Osteoblast (primary cell): ENCODE results near the gene NSD2. TPM values are rescaled to one million over a fixed set of nuclear protein-coding genes. Genes with fewer than 3 reads are reported as not detected.

Experiments
- DNase-seq: peaks from one replicate; pipeline ENCODE4 v3.0.0; 2011; ENCODE audit warnings: low spot score, mixed read lengths; ENCODE audit not compliant: insufficient read length; ENCODE audit errors: missing footprints
- H2AFZ ChIP-seq: 2 replicates; pipeline ENCODE4 v1.6.0; 2011; ENCODE audit warnings: mild to moderate bottlenecking, low read length
- H3K27ac ChIP-seq: 2 replicates; pipeline ENCODE4 v1.5.1; 2011; ENCODE audit warnings: mild to moderate bottlenecking, low read depth, low read length, moderate library complexity
- H3K27me3 ChIP-seq: 2 replicates; pipeline ENCODE4 v1.6.0; 2012; ENCODE audit warnings: mild to moderate bottlenecking, control low read depth, inconsistent platforms, low read length, moderate library complexity; ENCODE audit not compliant: insufficient read depth
- H3K36me3 ChIP-seq: 2 replicates; pipeline ENCODE4 v1.5.1; 2011; ENCODE audit warnings: mild to moderate bottlenecking, low read length, control low read depth, moderate library complexity; ENCODE audit not compliant: insufficient read depth
- H3K4me1 ChIP-seq: 2 replicates; pipeline ENCODE4 v1.5.1; 2011; ENCODE audit warnings: mild to moderate bottlenecking, low read length, control low read depth, moderate library complexity; ENCODE audit not compliant: insufficient read depth
- H3K4me2 ChIP-seq: 2 replicates; pipeline ENCODE4 v1.6.0; 2011; ENCODE audit warnings: mild to moderate bottlenecking, low read length; ENCODE audit not compliant: insufficient read depth
- H3K4me3 ChIP-seq: fragments of 200-600 bp; sonication (generic); 3 replicates; pipeline ENCODE4 v1.5.1; 2012; ENCODE audit warnings: mild to moderate bottlenecking, low read length, inconsistent platforms; ENCODE audit not compliant: insufficient read depth
- H3K79me2 ChIP-seq: 2 replicates; pipeline ENCODE4 v1.6.0; 2012; ENCODE audit warnings: mild to moderate bottlenecking, low read length, control low read depth, inconsistent platforms; ENCODE audit not compliant: insufficient read depth
- H3K9me3 ChIP-seq: 2 replicates; pipeline ENCODE4 v1.5.1; 2011; ENCODE audit warnings: low read depth, low read length, control low read depth
- H4K20me1 ChIP-seq: 2 replicates; pipeline ENCODE4 v1.6.0; 2012; ENCODE audit warnings: mild to moderate bottlenecking, low read length, control low read depth; ENCODE audit not compliant: insufficient read depth
- CTCF ChIP-seq: IDR thresholded peaks from 2 replicates; pipeline ENCODE4 v1.5.1; 2011; ENCODE audit warnings: mild to moderate bottlenecking, low read depth, low read length, moderate library complexity; ENCODE audit errors: extremely low read depth
- total RNA-seq: library from RNA; depleted of rRNA; stranded (reverse); fragments of >200 nt; gene quantifications from 2 replicates; pipeline ENCODE4 v1.2.3, GENCODE V29; 2012

The NSD2 gene
- total RNA-seq, 1 donor: 58.6 TPM

DNA sequence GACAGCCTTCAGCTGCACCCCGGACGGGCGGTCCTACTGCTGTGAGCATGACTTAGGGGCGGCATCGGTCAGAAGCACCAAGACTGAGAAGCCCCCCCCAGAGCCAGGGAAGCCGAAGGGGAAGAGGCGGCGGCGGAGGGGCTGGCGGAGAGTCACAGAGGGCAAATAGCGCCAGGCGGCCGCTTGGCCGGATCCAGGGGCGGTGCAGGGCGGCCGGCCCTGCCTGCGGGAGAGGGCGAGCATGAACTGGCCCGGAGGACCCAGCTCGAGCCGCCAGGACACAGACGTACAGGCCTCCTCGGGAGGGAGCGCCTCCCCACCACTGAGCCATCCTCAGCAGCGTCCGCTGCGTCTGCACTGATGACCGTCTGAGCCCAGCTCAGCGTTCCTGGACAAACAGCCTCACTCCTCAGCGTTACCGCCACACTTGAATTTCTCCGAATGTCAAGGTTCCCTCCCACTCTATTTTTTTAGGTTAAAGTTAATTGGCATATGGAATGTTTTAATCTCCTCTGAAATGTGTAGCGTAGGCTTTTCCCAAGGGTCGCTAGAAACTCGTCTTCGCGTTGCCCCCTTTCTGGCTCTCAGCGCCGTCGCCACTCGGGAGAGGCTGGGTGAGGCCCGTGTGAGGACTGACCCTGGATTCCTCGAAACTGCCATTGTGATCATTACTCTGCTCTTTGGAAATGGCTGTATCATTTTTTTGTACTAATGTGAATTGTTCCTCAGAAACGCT lies 107.7 kb downstream of the NSD2 start:
- Histone ChIP-seq H3K36me3 (peaks cover 90% of the 10 kb centered on the region), H3K27ac (no peak overlapping the region), H3K79me2 (peaks cover under 1% of the 10 kb centered on the region), H3K4me3 (no peak overlapping the region), H4K20me1 (peaks cover 5% of the 10 kb centered on the region), H3K27me3 (no peaks in the 10 kb centered on the region), H3K4me2 (no peak overlapping the region), H2AFZ (no peak overlapping the region), H3K4me1 (no peaks in the 10 kb centered on the region), H3K9me3 (no peaks in the 10 kb centered on the region)
- TF ChIP-seq CTCF: no peak
- DNase-seq: peak; percentile 27

DNA sequence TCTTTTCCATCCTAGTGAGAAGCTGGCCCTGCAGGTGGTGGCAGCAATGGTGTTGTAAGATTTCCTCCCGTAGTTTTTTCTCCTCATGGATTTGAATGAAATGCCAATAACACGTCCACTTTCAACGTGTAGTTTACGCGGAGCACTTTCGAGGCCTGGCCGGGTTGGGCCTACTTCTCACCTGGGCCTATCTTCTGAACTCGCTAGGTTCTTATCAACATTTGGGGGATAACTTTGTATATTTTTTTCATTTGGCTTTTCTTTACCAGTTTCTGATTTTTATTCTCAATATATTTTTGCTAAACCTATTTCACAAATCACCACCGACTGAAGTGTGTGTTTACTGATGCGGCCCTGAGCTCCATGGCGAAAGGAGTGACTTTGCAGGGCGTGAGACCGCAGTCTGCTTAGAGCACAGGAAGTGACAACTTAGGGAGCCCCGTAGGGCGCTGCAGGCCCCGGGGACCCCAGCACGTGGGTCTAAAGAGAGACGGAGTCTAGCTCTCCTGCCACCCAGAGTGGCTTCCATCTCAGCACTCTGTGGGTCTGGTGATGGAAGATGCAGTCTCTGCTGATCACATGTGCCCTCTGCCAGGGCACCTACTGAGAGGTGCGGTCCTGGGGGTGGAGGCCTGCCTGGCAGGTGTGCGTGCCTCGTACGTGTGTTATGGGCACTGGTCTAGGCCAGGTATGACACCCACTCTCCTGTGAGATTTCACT lies 108.4 kb downstream of the NSD2 start:
- Histone ChIP-seq H3K4me3 (no peak overlapping the region), H2AFZ (no peak overlapping the region), H4K20me1 (peaks cover 5% of the 10 kb centered on the region), H3K4me2 (no peak overlapping the region), H3K27ac (no peak overlapping the region), H3K4me1 (no peaks in the 10 kb centered on the region), H3K9me3 (no peaks in the 10 kb centered on the region), H3K79me2 (no peaks in the 10 kb centered on the region), H3K27me3 (no peaks in the 10 kb centered on the region), H3K36me3 (peaks cover 90% of the 10 kb centered on the region)
- no peak for TF ChIP-seq CTCF
- DNase-seq: peak; percentile 61

- no peaks in the 10 kb centered on the region for H3K79me2 ChIP-seq
- H3K4me2 ChIP-seq: no peak overlapping the region
- H3K27ac ChIP-seq: no peak overlapping the region
- H3K4me1 ChIP-seq: no peaks in the 10 kb centered on the region
- no peaks in the 10 kb centered on the region for H3K27me3 ChIP-seq
- peak; percentile 52 for DNase-seq
- H2AFZ ChIP-seq: no peak overlapping the region
- H3K9me3 ChIP-seq: no peaks in the 10 kb centered on the region
- H3K36me3 ChIP-seq: peaks cover 80% of the 10 kb centered on the region
- peaks cover 5% of the 10 kb centered on the region for H4K20me1 ChIP-seq
- no peak for TF ChIP-seq CTCF
- H3K4me3 ChIP-seq: no peak overlapping the region
Measured at GRCh38 chr4:1980561-1981041, 109.4 kb downstream of the NSD2 start.
